PFSK-1 (cell line): ENCODE measurements around the gene TMEM132E.

ENCODE experiments used
- FOXP2 ChIP-seq: optimal IDR thresholded peaks from 2 replicates; pipeline ENCODE3; 2011; ENCODE audit warnings: borderline replicate concordance, control low read depth, inconsistent platforms; ENCODE audit not compliant: insufficient read depth; ENCODE audit errors: extremely low read length, extremely low read depth
- POLR2AphosphoS5 ChIP-seq: IDR thresholded peaks from 2 replicates; pipeline ENCODE4 v1.6.1; 2012; ENCODE audit warnings: low read depth, mild to moderate bottlenecking, control low read depth, low read length, moderate library complexity
- REST ChIP-seq, 2 experiments: IDR thresholded peaks; 2 replicates each; pipeline versions ENCODE4 v1.6.1 to v1.8.0; 2011 to 2012; ENCODE audit warnings: low read depth in 2 of 2, low read length in 2 of 2, control low read depth in 1 of 2, inconsistent platforms in 1 of 2, mild to moderate bottlenecking in 1 of 2, moderate library complexity in 1 of 2; ENCODE audit not compliant: insufficient read depth in 1 of 2
- SIN3A ChIP-seq: IDR thresholded peaks from 2 replicates; pipeline ENCODE4 v1.6.1; 2012; ENCODE audit warnings: mild to moderate bottlenecking, low read length, moderate library complexity, borderline replicate concordance; ENCODE audit not compliant: insufficient read depth
- TAF1 ChIP-seq: IDR thresholded peaks from 2 replicates; pipeline ENCODE4 v1.6.1; 2012; ENCODE audit warnings: low read length, control low read depth, borderline replicate concordance; ENCODE audit not compliant: insufficient read depth

TMEM132E gene

GRCh38 chr17:34553907-34554306 lies 25.5 kb upstream of the TMEM132E start:
- TF ChIP-seq POLR2AphosphoS5 (no peak), TAF1 (no peak), FOXP2 (no peak), REST (IDR thresholded peaks at IDR 0.05; ENCODE audit: insufficient read depth in 1 of 2, low read depth in 2 of 2, low read length in 2 of 2) (no peak), SIN3A (no peak)

- TF ChIP-seq SIN3A, result no peak
- TF ChIP-seq TAF1, result no peak
- TF ChIP-seq REST (IDR thresholded peaks at IDR 0.05; ENCODE audit: insufficient read depth in 1 of 2, low read depth in 2 of 2, low read length in 2 of 2), result peak; percentile 94 to 95
- TF ChIP-seq FOXP2, result no peak
- no peak for TF ChIP-seq POLR2AphosphoS5
Measured at GRCh38 chr17:34556384-34556783, 23.0 kb upstream of the TMEM132E start.

GRCh38 chr17:34556931-34557330 lies 22.5 kb upstream of the TMEM132E start:
- TF ChIP-seq REST (IDR thresholded peaks at IDR 0.05; ENCODE audit: insufficient read depth in 1 of 2, low read depth in 2 of 2, low read length in 2 of 2), result no peak

GRCh38 chr17:34561328-34561727 lies 18.1 kb upstream of the TMEM132E start:
- TF ChIP-seq POLR2AphosphoS5 (no peak), REST (IDR thresholded peaks at IDR 0.05; ENCODE audit: insufficient read depth in 1 of 2, low read depth in 2 of 2, low read length in 2 of 2) (no peak), SIN3A (no peak), FOXP2 (no peak), TAF1 (no peak)

GRCh38 chr17:34562387-34562786 lies 17.0 kb upstream of the TMEM132E start:
- TF ChIP-seq FOXP2 (no peak), REST (IDR thresholded peaks at IDR 0.05; ENCODE audit: insufficient read depth in 1 of 2, low read depth in 2 of 2, low read length in 2 of 2) (no peak), POLR2AphosphoS5 (no peak), SIN3A (no peak), TAF1 (no peak)
